GM18519 (cell line): Measurements from ENCODE around the gene ROBO1.

ENCODE experiments used
- ATAC-seq: cut with Tn5 transposase; IDR thresholded peaks from one replicate; pipeline ENCODE4 v1.9.1; 2021; ENCODE audit warnings: mild to moderate bottlenecking, moderate library complexity; ENCODE audit not compliant: unreplicated experiment, low FRiP score

Gene ROBO1

DNA sequence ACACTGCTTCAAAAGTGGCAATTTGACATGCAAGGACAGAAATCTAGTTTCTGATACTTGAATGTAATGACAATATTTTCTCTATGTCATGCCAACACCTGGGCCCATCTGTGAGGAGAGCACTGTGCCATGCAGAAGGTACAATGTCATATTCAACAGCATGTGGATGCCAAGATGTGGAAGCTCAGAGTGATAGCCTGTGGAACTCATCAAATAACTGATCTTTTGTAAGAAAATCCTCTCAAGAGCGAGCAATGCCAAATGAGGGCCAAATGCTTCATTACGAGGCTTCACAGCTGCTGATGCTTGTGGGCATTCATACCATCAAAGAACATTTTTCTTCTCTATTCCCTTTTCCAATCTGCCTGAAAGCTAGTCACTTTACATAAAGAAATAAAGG, 95.1 kb downstream of the ROBO1 start:
- ATAC-seq: no peak

DNA sequence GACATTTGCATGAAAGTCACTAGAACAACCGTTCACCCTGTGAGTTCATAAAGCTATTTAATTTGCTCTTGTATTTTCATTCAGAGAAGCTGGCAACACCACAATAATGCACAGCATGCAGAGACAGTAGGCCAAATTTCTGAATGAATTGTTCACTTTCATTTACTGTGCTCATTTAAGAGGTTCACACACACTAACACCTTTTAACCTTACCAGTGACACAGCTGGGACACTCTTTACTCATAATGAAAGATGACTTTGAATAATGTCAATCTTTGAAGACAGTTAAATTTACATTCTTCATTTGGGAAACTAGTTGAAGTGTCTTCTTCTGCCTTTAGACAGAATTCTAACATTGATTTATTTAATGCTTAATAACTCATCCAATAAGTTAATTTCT, 95.7 kb downstream of the ROBO1 start:
- no peak for ATAC-seq

- ATAC-seq: no peak
Measured at GRCh38 chr3:79670178-79670577, 97.6 kb downstream of the ROBO1 start.

GRCh38 chr3:79664455-79664854, 103.3 kb downstream of the ROBO1 start:
- no peak for ATAC-seq

GRCh38 chr3:79661896-79662295, 105.9 kb downstream of the ROBO1 start:
- no peak for ATAC-seq

DNA sequence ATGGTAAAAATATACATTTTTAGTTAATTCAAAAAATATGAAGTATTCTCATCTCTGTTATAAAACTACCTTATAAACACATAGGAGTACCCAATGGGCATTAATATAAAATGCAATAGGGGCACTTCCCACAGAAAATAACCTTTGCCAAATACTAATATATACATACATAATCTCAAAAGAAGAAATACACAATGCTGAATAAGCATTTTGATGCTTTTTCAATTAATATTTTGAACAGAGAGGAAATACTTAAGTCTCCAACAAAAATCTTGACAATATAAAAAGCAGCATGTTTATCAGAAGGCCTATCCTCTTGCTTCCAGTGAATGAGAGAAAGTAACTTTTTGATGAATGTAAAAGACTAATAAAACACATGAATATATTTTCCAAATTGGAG, 110.7 kb downstream of the ROBO1 start:
- ATAC-seq: no peak

- ATAC-seq: no peak
Measured at GRCh38 chr3:79654019-79654418, 113.8 kb downstream of the ROBO1 start.

DNA sequence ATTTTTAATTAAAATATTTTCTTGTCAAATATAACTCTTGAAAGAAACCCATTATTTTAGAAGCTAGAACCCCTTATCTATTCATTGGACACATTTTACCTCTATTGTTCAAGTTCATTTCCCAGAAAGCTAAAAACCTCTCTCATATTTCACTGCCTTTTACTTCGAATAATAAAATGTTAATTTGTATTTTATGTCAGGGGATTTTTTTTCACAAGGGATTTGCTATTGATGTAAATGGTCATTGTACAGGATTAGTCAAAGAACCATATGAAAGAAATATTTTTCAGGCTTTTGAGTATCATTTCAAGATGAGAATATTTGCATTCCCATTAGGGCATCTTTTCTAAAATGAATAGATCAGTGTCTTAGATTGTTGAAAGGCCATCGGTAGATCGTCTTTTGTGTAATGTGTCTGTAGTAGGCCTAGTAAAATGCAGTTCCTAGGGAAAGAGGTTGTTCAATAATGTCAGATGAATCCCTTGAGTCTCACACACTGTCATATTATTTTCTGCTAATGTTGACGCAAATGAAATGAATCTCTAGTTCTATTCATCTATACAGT, 114.5 kb downstream of the ROBO1 start:
- ATAC-seq: no peak

DNA sequence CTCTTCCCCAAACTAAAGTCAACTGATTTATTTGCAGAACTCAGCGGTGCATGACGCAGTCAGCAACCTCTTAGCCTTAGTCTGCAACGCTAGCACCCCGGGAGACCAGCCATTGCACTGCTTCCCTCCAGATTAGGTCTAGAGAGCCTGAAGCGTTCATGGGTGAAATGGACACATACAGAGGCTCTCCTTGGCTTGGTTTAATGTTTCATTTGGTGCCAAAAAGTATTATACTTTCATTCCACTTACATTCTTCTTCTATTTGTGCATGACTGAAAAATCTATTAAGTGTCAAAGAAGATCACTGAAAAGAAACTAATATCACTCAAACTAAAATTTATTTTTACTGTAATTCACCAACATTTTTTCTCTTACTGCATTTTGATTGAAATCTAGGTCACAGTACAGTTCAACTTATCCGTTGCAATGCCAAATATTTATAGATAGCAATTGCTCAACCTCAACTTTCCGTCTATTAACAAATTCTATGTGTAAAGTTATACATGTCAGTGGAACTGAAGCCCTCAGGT, 116.2 kb downstream of the ROBO1 start:
- ATAC-seq: no peak

DNA sequence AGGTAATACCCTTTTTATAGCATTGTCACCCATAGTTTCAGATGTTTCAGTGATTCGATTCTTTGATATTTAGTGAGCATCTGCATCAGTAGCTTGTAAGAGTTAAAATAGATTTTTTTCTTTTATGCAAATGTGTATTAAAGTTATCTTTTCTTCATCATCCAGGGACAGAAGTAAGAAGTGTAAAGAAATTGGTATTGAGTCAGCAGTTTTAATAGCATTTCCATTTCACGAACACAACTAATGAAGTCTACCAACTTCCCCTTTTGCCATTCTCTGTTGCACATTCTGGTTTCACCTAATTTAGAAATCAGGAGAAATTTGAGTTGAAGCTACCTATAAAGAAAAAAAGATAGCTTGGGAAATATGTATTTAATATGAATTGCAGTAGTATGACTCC, 127.9 kb downstream of the ROBO1 start:
- ATAC-seq: no peak

GRCh38 chr3:79636372-79636771, 131.4 kb downstream of the ROBO1 start:
- ATAC-seq: no peak

GRCh38 chr3:79632842-79633241, 135.0 kb downstream of the ROBO1 start:
- ATAC-seq: no peak

GRCh38 chr3:79618883-79619282, 148.9 kb downstream of the ROBO1 start:
- no peak for ATAC-seq

- no peak for ATAC-seq
Measured at GRCh38 chr3:79606414-79606813, 161.4 kb downstream of the ROBO1 start.

DNA sequence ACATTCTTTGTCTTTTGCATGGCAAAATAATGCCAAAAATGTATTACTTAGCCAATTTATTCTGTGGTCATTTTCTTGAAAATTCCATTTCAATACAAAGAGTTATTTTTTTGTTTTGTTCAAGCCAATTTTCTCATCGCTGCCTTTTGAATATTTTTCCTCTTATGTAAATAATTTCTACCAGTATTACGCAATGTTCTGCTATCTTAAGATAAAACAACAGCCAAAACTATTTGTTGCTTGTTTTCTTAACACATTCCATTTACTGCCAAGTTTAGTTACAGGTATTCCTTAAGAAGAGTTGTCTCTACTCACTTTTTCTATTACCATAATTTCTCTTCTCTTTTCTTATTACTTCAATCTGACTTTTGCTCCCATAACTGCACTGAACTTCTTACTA, 163.1 kb downstream of the ROBO1 start:
- ATAC-seq: no peak

DNA sequence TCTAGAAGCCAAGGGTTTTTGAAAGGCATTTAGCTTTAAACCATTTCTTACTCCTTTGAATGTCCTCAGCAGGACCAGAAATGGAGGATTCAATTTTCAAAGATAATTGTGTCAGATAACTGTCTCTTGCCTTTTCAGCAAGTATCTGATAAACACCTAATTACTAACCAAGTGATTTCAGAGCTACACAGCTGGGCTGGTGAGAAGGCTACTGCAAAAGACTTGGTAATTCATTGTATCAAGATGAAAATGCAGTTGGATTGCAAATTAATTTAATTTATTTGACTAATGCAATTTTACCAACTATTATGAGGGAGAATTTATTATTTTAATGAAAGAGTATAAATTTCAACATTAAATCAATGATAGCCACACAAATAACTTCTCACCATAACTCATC, 165.4 kb downstream of the ROBO1 start:
- no peak for ATAC-seq

- no peak for ATAC-seq
Measured at GRCh38 chr3:79598594-79598993, 169.2 kb downstream of the ROBO1 start.

- ATAC-seq: no peak
Measured at GRCh38 chr3:79597709-79598108, 170.1 kb downstream of the ROBO1 start.

GRCh38 chr3:79587150-79587549, 180.6 kb downstream of the ROBO1 start:
- ATAC-seq: no peak

- ATAC-seq: no peak
Measured at GRCh38 chr3:79586232-79586631, 181.6 kb downstream of the ROBO1 start.

GRCh38 chr3:79572930-79573329, 194.9 kb downstream of the ROBO1 start:
- ATAC-seq: no peak

DNA sequence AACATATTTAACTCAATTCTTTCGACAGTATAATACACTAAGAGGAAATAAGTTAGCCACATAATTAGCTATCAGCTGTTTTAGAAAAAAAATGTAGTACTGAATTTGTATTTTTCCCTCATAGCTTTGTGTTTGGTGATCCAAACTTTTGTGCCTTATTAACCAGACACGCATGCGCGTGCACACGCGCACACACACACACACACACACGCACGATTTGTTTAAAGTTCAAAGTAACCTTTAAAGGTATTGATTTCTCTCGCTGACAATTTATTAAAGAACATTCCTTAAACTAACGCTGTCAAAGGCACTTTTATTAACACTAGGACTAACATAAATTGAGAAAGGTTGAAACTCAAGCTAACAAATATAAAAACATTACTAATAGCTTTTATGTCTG, 198.9 kb downstream of the ROBO1 start:
- no peak for ATAC-seq

DNA sequence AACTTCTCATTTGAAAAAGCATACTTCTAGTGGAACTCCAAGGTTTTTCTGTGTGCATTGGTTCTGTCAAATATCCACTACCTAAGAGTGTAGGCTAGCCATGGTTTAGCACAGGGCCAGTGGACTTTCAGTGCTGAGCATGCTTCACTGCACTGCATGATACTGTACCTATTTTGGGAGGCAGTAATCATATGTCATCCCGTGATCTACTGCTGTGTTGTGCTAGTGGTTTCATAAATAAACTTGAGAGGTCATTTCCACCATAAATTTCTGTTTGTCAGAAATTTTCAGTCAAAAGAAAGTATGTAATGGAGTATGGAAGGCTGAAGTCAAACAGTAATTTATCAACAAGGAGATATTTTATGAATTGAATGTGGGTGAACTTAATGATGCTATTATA, 203.6 kb downstream of the ROBO1 start:
- ATAC-seq: no peak
